Measurements from ENCODE around the gene PRR5. TPM values are rescaled to one million over a fixed set of nuclear protein-coding genes. Genes with fewer than 3 reads are reported as not detected.

The PRR5 gene
- total and polyA plus RNA-seq, 4 donors = 11.5 to 49.1 (median 19.3) TPM

- WGBS = 57% methylated on average over 11 of the region's 11 CpGs
- Histone ChIP-seq H3K9me3 (ENCODE audit: control insufficient read depth in 4 of 4, low read length in 3 of 4) (no peaks in the 10 kb centered on the region), H3K4me1 (ENCODE audit: control insufficient read depth in 4 of 4, insufficient read depth in 4 of 4, low read length in 3 of 4) (peaks cover 0 to 8% (median 3%) of the 10 kb centered on the region in 4 donors), H3K27ac (ENCODE audit: low read depth in 1 of 2, low read length in 2 of 2) (peak overlapping the region; percentile 56 to 66), H3K4me3 (ENCODE audit: low read depth in 1 of 3, low read length in 3 of 3) (no peak overlapping the region), H3K9ac (ENCODE audit: low read depth in 1 of 2, low read length in 2 of 2) (no peak overlapping the region), H3K36me3 (ENCODE audit: control insufficient read depth in 4 of 4, insufficient read depth in 3 of 4, low read depth in 1 of 4, low read length in 3 of 4) (no peaks in the 10 kb centered on the region), H3K27me3 (ENCODE audit: control insufficient read depth in 4 of 4, insufficient read depth in 4 of 4, low read length in 3 of 4) (peaks cover 0 to 3% (median 0%) of the 10 kb centered on the region in 4 donors)
- DNase-seq (ENCODE audit: low spot score) = no peak
- TF ChIP-seq REST (IDR thresholded peaks at IDR 0.05) (no peak), ZBTB33 (IDR thresholded peaks at IDR 0.05) (no peak), FOXA2 (IDR thresholded peaks at IDR 0.05) (no peak), MAX (IDR thresholded peaks at IDR 0.05) (peak; percentile 74), EGR1 (IDR thresholded peaks at IDR 0.05; ENCODE audit: low read depth in 2 of 2) (no peak), TAF1 (conservative IDR thresholded peaks at IDR 0.05) (no peak), RAD21 (IDR thresholded peaks at IDR 0.05) (no peak), JUND (IDR thresholded peaks at IDR 0.05) (no peak), GABPA (IDR thresholded peaks at IDR 0.05 in 1 of 2, conservative IDR thresholded peaks at IDR 0.05 in 1 of 2) (no peak), FOXA1 (IDR thresholded peaks at IDR 0.05) (no peak), HNF4A (conservative IDR thresholded peaks at IDR 0.05) (no peak), YY1 (IDR thresholded peaks at IDR 0.05) (no peak), NR2F2 (IDR thresholded peaks at IDR 0.05) (peak; percentile 52), HNF4G (IDR thresholded peaks at IDR 0.05) (no peak), RXRA (IDR thresholded peaks at IDR 0.05) (peak; percentile 18 to 64)
- TF ChIP-seq, protein P1, sequence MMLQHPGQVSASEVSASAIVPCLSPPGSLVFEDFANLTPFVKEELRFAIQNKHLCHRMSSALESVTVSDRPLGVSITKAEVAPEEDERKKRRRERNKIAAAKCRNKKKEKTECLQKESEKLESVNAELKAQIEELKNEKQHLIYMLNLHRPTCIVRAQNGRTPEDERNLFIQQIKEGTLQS (IDR thresholded peaks at IDR 0.05) = no peak
Observed at GRCh38 chr22:44664149-44664548, 37.9 kb upstream of the PRR5 start.

- WGBS = 56% methylated on average over 9 of the region's 9 CpGs
Observed at GRCh38 chr22:44665115-44665514, 36.9 kb upstream of the PRR5 start.

More at GRCh38 chr22:44665115-44665514, 36.9 kb upstream of the PRR5 start:
- no peaks in the 10 kb centered on the region for H3K36me3 ChIP-seq (ENCODE audit: control insufficient read depth in 4 of 4, insufficient read depth in 3 of 4, low read depth in 1 of 4, low read length in 3 of 4)
- peaks cover 0 to 10% (median 4%) of the 10 kb centered on the region in 4 donors for H3K4me1 ChIP-seq (ENCODE audit: control insufficient read depth in 4 of 4, insufficient read depth in 4 of 4, low read length in 3 of 4)
- peak; percentile 41 for TF ChIP-seq NR2F2 (IDR thresholded peaks at IDR 0.05)
- TF ChIP-seq FOXA2 (IDR thresholded peaks at IDR 0.05) = no peak
- TF ChIP-seq MAX (IDR thresholded peaks at IDR 0.05) = peak; percentile 19
- no peak for TF ChIP-seq RXRA (IDR thresholded peaks at IDR 0.05)
- H3K27me3 ChIP-seq (ENCODE audit: control insufficient read depth in 4 of 4, insufficient read depth in 4 of 4, low read length in 3 of 4) = peaks cover 0 to 11% (median 0%) of the 10 kb centered on the region in 4 donors
- DNase-seq (ENCODE audit: low spot score) = no peak
- no peak overlapping the region for H3K27ac ChIP-seq (ENCODE audit: low read depth in 1 of 2, low read length in 2 of 2)
- no peaks in the 10 kb centered on the region for H3K9me3 ChIP-seq (ENCODE audit: control insufficient read depth in 4 of 4, low read length in 3 of 4)
- H3K4me3 ChIP-seq (ENCODE audit: low read depth in 1 of 3, low read length in 3 of 3) = no peak overlapping the region
- no peak overlapping the region for H3K9ac ChIP-seq (ENCODE audit: low read depth in 1 of 2, low read length in 2 of 2)
